ENCODE measurements around the gene RIC8A. TPM values are rescaled to one million over a fixed set of nuclear protein-coding genes. Genes with fewer than 3 reads are reported as not detected.

Gene RIC8A
- total and polyA plus RNA-seq, 9 of the 15 experiments (the other 6 are each of a cell fraction or from before 2014, with no cell fraction given), result 10.7 to 108 (median 72.1) TPM

DNA sequence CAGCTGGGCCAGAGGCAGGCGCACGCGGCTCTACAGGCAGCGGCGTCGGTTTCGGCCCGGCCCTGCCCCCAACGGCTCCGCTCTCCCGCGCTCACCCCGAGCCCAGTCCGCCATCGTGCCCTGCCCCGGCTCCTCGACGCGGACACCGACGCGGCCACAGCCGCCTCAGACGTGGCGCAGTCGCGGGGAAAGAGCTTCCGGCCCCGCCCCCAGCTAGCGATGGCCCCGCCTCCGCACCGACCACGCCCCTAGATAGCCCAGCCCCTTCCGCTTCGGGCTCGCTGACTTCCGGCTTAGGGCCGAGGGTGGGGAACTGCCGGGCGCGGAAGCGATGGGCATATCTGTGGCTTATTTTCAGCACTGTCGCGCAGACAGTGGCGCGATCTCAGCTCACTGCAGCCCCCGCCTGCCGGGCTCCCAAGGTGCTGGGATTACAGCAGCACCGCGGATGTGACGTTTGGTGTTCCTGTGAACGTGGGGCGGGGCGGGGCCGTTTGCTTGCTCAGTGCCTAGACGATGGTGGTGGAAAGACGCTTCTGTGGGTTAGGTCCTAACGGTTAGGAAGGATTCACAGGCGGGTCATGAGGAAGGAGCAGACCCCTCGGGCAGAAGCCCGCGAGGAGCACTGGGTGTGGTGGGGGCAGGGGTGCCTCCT, at the start of gene RIC8A, which contains the start of gene BET1L (continued):
- TF ChIP-seq, protein P1, sequence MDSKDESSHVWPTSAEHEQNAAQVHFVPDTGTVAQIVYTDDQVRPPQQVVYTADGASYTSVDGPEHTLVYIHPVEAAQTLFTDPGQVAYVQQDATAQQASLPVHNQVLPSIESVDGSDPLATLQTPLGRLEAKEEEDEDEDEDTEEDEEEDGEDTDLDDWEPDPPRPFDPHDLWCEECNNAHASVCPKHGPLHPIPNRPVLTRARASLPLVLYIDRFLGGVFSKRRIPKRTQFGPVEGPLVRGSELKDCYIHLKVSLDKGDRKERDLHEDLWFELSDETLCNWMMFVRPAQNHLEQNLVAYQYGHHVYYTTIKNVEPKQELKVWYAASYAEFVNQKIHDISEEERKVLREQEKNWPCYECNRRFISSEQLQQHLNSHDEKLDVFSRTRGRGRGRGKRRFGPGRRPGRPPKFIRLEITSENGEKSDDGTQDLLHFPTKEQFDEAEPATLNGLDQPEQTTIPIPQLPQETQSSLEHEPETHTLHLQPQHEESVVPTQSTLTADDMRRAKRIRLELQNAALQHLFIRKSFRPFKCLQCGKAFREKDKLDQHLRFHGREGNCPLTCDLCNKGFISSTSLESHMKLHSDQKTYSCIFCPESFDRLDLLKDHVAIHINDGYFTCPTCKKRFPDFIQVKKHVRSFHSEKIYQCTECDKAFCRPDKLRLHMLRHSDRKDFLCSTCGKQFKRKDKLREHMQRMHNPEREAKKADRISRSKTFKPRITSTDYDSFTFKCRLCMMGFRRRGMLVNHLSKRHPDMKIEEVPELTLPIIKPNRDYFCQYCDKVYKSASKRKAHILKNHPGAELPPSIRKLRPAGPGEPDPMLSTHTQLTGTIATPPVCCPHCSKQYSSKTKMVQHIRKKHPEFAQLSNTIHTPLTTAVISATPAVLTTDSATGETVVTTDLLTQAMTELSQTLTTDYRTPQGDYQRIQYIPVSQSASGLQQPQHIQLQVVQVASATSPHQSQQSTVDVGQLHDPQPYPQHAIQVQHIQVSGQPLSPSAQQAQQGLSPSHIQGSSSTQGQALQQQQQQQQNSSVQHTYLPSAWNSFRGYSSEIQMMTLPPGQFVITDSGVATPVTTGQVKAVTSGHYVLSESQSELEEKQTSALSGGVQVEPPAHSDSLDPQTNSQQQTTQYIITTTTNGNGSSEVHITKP (IDR thresholded peaks at IDR 0.05; ENCODE audit: partially characterized antibody), result peak; percentile 11
- TF ChIP-seq, protein P2, sequence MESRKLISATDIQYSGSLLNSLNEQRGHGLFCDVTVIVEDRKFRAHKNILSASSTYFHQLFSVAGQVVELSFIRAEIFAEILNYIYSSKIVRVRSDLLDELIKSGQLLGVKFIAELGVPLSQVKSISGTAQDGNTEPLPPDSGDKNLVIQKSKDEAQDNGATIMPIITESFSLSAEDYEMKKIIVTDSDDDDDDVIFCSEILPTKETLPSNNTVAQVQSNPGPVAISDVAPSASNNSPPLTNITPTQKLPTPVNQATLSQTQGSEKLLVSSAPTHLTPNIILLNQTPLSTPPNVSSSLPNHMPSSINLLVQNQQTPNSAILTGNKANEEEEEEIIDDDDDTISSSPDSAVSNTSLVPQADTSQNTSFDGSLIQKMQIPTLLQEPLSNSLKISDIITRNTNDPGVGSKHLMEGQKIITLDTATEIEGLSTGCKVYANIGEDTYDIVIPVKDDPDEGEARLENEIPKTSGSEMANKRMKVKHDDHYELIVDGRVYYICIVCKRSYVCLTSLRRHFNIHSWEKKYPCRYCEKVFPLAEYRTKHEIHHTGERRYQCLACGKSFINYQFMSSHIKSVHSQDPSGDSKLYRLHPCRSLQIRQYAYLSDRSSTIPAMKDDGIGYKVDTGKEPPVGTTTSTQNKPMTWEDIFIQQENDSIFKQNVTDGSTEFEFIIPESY (CRISPR knock-in tag; IDR thresholded peaks at IDR 0.05), result 0 out of 2 replicates have a peak, but pooled peaks have one; percentile 11
- peak in 1 of 2 experiments; percentile 40; a peak in 1 of 4 replicates for TF ChIP-seq SIN3A (IDR thresholded peaks at IDR 0.05; ENCODE audit: borderline replicate concordance in 2 of 2, control insufficient read depth in 1 of 2, low read depth in 2 of 2, low read length in 2 of 2)
- TF ChIP-seq TOE1 (IDR thresholded peaks at IDR 0.05; ENCODE audit: borderline replicate concordance), result no peak; the same call in 1 of the 2 replicates
- TF ChIP-seq TOE1 (CRISPR knock-in tag; IDR thresholded peaks at IDR 0.05; ENCODE audit: borderline replicate concordance, low read depth), result 0 out of 2 replicates have a peak, but pooled peaks have one; percentile 49
- TF ChIP-seq, protein P3, sequence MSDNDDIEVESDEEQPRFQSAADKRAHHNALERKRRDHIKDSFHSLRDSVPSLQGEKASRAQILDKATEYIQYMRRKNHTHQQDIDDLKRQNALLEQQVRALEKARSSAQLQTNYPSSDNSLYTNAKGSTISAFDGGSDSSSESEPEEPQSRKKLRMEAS (CRISPR knock-in tag; IDR thresholded peaks at IDR 0.05), result peak; percentile 73
- TF ChIP-seq, protein P4, sequence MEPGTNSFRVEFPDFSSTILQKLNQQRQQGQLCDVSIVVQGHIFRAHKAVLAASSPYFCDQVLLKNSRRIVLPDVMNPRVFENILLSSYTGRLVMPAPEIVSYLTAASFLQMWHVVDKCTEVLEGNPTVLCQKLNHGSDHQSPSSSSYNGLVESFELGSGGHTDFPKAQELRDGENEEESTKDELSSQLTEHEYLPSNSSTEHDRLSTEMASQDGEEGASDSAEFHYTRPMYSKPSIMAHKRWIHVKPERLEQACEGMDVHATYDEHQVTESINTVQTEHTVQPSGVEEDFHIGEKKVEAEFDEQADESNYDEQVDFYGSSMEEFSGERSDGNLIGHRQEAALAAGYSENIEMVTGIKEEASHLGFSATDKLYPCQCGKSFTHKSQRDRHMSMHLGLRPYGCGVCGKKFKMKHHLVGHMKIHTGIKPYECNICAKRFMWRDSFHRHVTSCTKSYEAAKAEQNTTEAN (CRISPR knock-in tag; IDR thresholded peaks at IDR 0.05), result 0 out of 2 replicates have a peak, but pooled peaks have one; percentile 59
- peak; percentile 67 for TF ChIP-seq C11orf30 (IDR thresholded peaks at IDR 0.05; ENCODE audit: low read depth)
- TF ChIP-seq CBX8 (IDR thresholded peaks at IDR 0.05; ENCODE audit: borderline replicate concordance, extremely low read depth, low read depth, low read length, poor library complexity, severe bottlenecking), result no peak
- TF ChIP-seq PCBP1 (IDR thresholded peaks at IDR 0.05; ENCODE audit: low read depth, low read length, poor library complexity, severe bottlenecking), result peak; percentile 44
- peak; percentile 70 to 75; a peak in 3 of 4 replicates for TF ChIP-seq FOXK2 (conservative IDR thresholded peaks at IDR 0.05 in 1 of 2, IDR thresholded peaks at IDR 0.05 in 1 of 2; ENCODE audit: low read depth in 2 of 2)
- TF ChIP-seq ESRRA (IDR thresholded peaks at IDR 0.05; ENCODE audit: borderline replicate concordance, low read depth), result peak; percentile 55; the same call in 1 of the 2 replicates
- no peak for TF ChIP-seq CAMTA2 (CRISPR knock-in tag; conservative IDR thresholded peaks at IDR 0.05)
- TF ChIP-seq, protein P5, sequence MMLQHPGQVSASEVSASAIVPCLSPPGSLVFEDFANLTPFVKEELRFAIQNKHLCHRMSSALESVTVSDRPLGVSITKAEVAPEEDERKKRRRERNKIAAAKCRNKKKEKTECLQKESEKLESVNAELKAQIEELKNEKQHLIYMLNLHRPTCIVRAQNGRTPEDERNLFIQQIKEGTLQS (IDR thresholded peaks at IDR 0.05), result no peak
- TF ChIP-seq, protein P5 (CRISPR knock-in tag; conservative IDR thresholded peaks at IDR 0.05), result peak; percentile 45; the same call in 1 of the 2 replicates
- TF ChIP-seq DACH1 (IDR thresholded peaks at IDR 0.05; ENCODE audit: partially characterized antibody), result no peak
